ENCODE measurements around the gene TMEM272. TPM values are rescaled to one million over a fixed set of nuclear protein-coding genes. Genes with fewer than 3 reads are reported as not detected.

The TMEM272 gene
- total RNA-seq, 1 experiment from 2014 or later = 0.14 TPM

GRCh38 chr13:51821606-51822005 is 23.4 kb downstream of the TMEM272 start:
- Mint-ChIP-seq H3K4me1 (ENCODE audit: low read depth, unreplicated experiment) (peaks cover 6% of the 10 kb centered on the region), H3K9me3 (ENCODE audit: unreplicated experiment) (no peaks in the 10 kb centered on the region), H3K27me3 (ENCODE audit: insufficient read depth, unreplicated experiment) (peaks cover 23% of the 10 kb centered on the region), H3K27ac (ENCODE audit: unreplicated experiment) (no peak overlapping the region), H3K36me3 (ENCODE audit: insufficient read depth, unreplicated experiment) (no peaks in the 10 kb centered on the region), H3K4me3 (ENCODE audit: unreplicated experiment) (no peak overlapping the region)
- ChIA-PET POLR2A (no interaction called here), CTCF (no interaction called here)
- no peak for DNase-seq
- no peak for TF ChIP-seq CTCF (IDR thresholded peaks at IDR 0.05; ENCODE audit: insufficient read depth in 1 of 2, low read depth in 1 of 2, low read length in 1 of 2, severe bottlenecking in 1 of 2, unreplicated experiment in 1 of 2)
- intact Hi-C loops (cut with micrococcal nuclease; ENCODE audit: unreplicated experiment) = no loop called here
- Histone ChIP-seq H3K4me3 (ENCODE audit: low read depth, low read length) (no peak overlapping the region), H3K4me1 (no peaks in the 10 kb centered on the region), H3K36me3 (ENCODE audit: control insufficient read depth, insufficient read depth, low read length) (no peaks in the 10 kb centered on the region), H3K9me3 (no peaks in the 10 kb centered on the region), H3K27me3 (replicated peaks; ENCODE audit: control insufficient read depth, insufficient read depth, low read length) (no peaks in the 10 kb centered on the region; the same call in 1 of the 2 replicates)
- BruUV-seq (replicated peaks) = no TSS peak

GRCh38 chr13:51820016-51820597 is 24.9 kb downstream of the TMEM272 start:
- Histone ChIP-seq H3K4me3 (ENCODE audit: low read depth, low read length) (no peak overlapping the region), H3K36me3 (ENCODE audit: control insufficient read depth, insufficient read depth, low read length) (no peaks in the 10 kb centered on the region), H3K9me3 (no peaks in the 10 kb centered on the region), H3K4me1 (no peaks in the 10 kb centered on the region), H3K27me3 (replicated peaks; ENCODE audit: control insufficient read depth, insufficient read depth, low read length) (no peaks in the 10 kb centered on the region; the same call in 1 of the 2 replicates)
- intact Hi-C loops (cut with micrococcal nuclease; ENCODE audit: unreplicated experiment) = no loop called here
- Mint-ChIP-seq H3K4me3 (ENCODE audit: unreplicated experiment) (no peak overlapping the region), H3K27ac (ENCODE audit: unreplicated experiment) (no peak overlapping the region), H3K36me3 (ENCODE audit: insufficient read depth, unreplicated experiment) (no peaks in the 10 kb centered on the region), H3K9me3 (ENCODE audit: unreplicated experiment) (no peaks in the 10 kb centered on the region), H3K27me3 (ENCODE audit: insufficient read depth, unreplicated experiment) (peaks cover 24% of the 10 kb centered on the region), H3K4me1 (ENCODE audit: low read depth, unreplicated experiment) (peaks cover 9% of the 10 kb centered on the region)
- no peak for TF ChIP-seq CTCF (IDR thresholded peaks at IDR 0.05; ENCODE audit: insufficient read depth in 1 of 2, low read depth in 1 of 2, low read length in 1 of 2, severe bottlenecking in 1 of 2, unreplicated experiment in 1 of 2)
- ChIA-PET POLR2A (no interaction called here), CTCF (no interaction called here)
- DNase-seq = no peak
- BruUV-seq (replicated peaks) = no TSS peak

GRCh38 chr13:51819544-51819943 is 25.4 kb downstream of the TMEM272 start:
- Mint-ChIP-seq H3K4me3 (ENCODE audit: unreplicated experiment) (no peak overlapping the region), H3K4me1 (ENCODE audit: low read depth, unreplicated experiment) (peaks cover 14% of the 10 kb centered on the region), H3K27ac (ENCODE audit: unreplicated experiment) (no peak overlapping the region), H3K36me3 (ENCODE audit: insufficient read depth, unreplicated experiment) (no peaks in the 10 kb centered on the region), H3K27me3 (ENCODE audit: insufficient read depth, unreplicated experiment) (peaks cover 24% of the 10 kb centered on the region), H3K9me3 (ENCODE audit: unreplicated experiment) (no peaks in the 10 kb centered on the region)
- DNase-seq = no peak
- intact Hi-C loops (cut with micrococcal nuclease; ENCODE audit: unreplicated experiment) = loop anchor here (5.0 kb wide), 1 partner anchor 113 kb away; no protein-coding TSS in a partner anchor
- ChIA-PET CTCF (no interaction called here), POLR2A (interaction anchor here (1.0 kb wide), 1 partner anchor 12 kb away, joined by 3 read pairs; no protein-coding TSS in a partner anchor)
- H3K4me1 ChIP-seq = no peaks in the 10 kb centered on the region
- H3K36me3 ChIP-seq (ENCODE audit: control insufficient read depth, insufficient read depth, low read length) = no peaks in the 10 kb centered on the region
- no peaks in the 10 kb centered on the region for H3K9me3 ChIP-seq
- no peak for TF ChIP-seq CTCF (IDR thresholded peaks at IDR 0.05; ENCODE audit: insufficient read depth in 1 of 2, low read depth in 1 of 2, low read length in 1 of 2, severe bottlenecking in 1 of 2, unreplicated experiment in 1 of 2)
- H3K4me3 ChIP-seq (ENCODE audit: low read depth, low read length) = no peak overlapping the region
- H3K27me3 ChIP-seq (replicated peaks; ENCODE audit: control insufficient read depth, insufficient read depth, low read length) = no peaks in the 10 kb centered on the region; the same call in 1 of the 2 replicates
- BruUV-seq (replicated peaks) = no TSS peak
